Measurements from ENCODE around the gene PAPOLA. TPM values are rescaled to one million over a fixed set of nuclear protein-coding genes. Genes with fewer than 3 reads are reported as not detected.

Gene PAPOLA
- total and polyA plus RNA-seq, 2 experiments from 2014 or later: 97.7 to 151 TPM

DNA sequence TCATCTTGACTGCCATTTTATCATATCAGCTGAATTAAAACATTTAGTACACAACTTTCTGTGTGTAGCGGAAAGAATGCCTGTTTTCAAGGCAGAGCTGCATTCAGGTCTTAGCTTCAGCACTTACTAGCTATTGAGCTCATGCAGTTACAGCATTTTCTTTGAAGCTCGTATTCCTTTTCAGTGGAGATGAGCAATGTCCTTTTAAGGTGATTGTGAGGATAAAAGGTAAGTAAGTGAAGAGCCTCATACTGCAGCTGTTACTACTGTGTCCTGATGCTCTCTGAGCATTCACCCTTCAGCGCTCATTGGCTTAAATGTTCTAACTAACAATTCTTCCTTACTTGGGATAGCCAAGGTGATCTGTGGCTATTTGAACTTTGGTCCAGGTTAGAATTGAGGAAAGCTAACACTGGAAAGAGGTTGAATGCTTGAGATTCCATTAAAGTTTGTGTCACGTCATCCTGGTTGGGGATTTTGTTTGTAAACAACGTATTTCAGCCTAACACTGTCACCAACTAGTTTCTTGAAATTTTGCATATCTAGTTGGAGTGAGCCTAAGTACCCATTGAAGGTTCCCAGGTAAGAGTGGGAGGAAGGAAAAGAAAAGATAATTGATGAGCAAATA lies 71.4 kb downstream of the PAPOLA start:
- 85% methylated on average over 5 of the region's 5 CpGs for WGBS (ENCODE audit: low lambda C conversion rate, missing lambda C conversion rate)
- no peaks in the 10 kb centered on the region for H3K36me3 ChIP-seq (replicated peaks; ENCODE audit: insufficient read depth, low read depth)
- no peak for DNase-seq (ENCODE audit: low spot score)
- H3K27me3 ChIP-seq: no peaks in the 10 kb centered on the region
- H3K79me2 ChIP-seq: no peaks in the 10 kb centered on the region
- TF ChIP-seq, protein P1, sequence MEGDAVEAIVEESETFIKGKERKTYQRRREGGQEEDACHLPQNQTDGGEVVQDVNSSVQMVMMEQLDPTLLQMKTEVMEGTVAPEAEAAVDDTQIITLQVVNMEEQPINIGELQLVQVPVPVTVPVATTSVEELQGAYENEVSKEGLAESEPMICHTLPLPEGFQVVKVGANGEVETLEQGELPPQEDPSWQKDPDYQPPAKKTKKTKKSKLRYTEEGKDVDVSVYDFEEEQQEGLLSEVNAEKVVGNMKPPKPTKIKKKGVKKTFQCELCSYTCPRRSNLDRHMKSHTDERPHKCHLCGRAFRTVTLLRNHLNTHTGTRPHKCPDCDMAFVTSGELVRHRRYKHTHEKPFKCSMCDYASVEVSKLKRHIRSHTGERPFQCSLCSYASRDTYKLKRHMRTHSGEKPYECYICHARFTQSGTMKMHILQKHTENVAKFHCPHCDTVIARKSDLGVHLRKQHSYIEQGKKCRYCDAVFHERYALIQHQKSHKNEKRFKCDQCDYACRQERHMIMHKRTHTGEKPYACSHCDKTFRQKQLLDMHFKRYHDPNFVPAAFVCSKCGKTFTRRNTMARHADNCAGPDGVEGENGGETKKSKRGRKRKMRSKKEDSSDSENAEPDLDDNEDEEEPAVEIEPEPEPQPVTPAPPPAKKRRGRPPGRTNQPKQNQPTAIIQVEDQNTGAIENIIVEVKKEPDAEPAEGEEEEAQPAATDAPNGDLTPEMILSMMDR (IDR thresholded peaks at IDR 0.05; ENCODE audit: poor library complexity): no peak
- no peak for TF ChIP-seq EZH2 (IDR thresholded peaks at IDR 0.05; ENCODE audit: borderline replicate concordance)
- TF ChIP-seq EZH2phosphoT487 (IDR thresholded peaks at IDR 0.05; ENCODE audit: low read depth, severe bottlenecking, unreplicated experiment): no peak
- H3K27ac ChIP-seq: no peak overlapping the region
- no peaks in the 10 kb centered on the region for H3K9me3 ChIP-seq (ENCODE audit: low read depth)
- peaks cover 9% of the 10 kb centered on the region for H3K4me1 ChIP-seq (ENCODE audit: insufficient read depth)
- H2AFZ ChIP-seq: no peak overlapping the region
- no peak overlapping the region for H3K4me3 ChIP-seq
- no peaks in the 10 kb centered on the region for H3K9me2 ChIP-seq (replicated peaks; ENCODE audit: insufficient read depth)
- no peak overlapping the region for H3K4me2 ChIP-seq
- H4K20me1 ChIP-seq (ENCODE audit: insufficient read depth, poor library complexity, severe bottlenecking): peaks cover 6% of the 10 kb centered on the region

GRCh38 chr14:96574171-96574632 lies 72.0 kb downstream of the PAPOLA start:
- no peaks in the 10 kb centered on the region for H3K27me3 ChIP-seq
- no peaks in the 10 kb centered on the region for H3K36me3 ChIP-seq (replicated peaks; ENCODE audit: insufficient read depth, low read depth)
- DNase-seq (ENCODE audit: low spot score): no peak
- no peak overlapping the region for H3K4me3 ChIP-seq
- H3K9me2 ChIP-seq (replicated peaks; ENCODE audit: insufficient read depth): no peaks in the 10 kb centered on the region
- peaks cover 6% of the 10 kb centered on the region for H4K20me1 ChIP-seq (ENCODE audit: insufficient read depth, poor library complexity, severe bottlenecking)
- H2AFZ ChIP-seq: no peak overlapping the region
- H3K27ac ChIP-seq: no peak overlapping the region
- no peak for TF ChIP-seq EZH2 (IDR thresholded peaks at IDR 0.05; ENCODE audit: borderline replicate concordance)
- no peak for TF ChIP-seq EZH2phosphoT487 (IDR thresholded peaks at IDR 0.05; ENCODE audit: low read depth, severe bottlenecking, unreplicated experiment)
- no peak overlapping the region for H3K4me2 ChIP-seq
- H3K79me2 ChIP-seq: no peaks in the 10 kb centered on the region
- peaks cover 9% of the 10 kb centered on the region for H3K4me1 ChIP-seq (ENCODE audit: insufficient read depth)
- 76% methylated on average over 2 of the region's 2 CpGs for WGBS (ENCODE audit: low lambda C conversion rate, missing lambda C conversion rate)
- no peaks in the 10 kb centered on the region for H3K9me3 ChIP-seq (ENCODE audit: low read depth)

DNA sequence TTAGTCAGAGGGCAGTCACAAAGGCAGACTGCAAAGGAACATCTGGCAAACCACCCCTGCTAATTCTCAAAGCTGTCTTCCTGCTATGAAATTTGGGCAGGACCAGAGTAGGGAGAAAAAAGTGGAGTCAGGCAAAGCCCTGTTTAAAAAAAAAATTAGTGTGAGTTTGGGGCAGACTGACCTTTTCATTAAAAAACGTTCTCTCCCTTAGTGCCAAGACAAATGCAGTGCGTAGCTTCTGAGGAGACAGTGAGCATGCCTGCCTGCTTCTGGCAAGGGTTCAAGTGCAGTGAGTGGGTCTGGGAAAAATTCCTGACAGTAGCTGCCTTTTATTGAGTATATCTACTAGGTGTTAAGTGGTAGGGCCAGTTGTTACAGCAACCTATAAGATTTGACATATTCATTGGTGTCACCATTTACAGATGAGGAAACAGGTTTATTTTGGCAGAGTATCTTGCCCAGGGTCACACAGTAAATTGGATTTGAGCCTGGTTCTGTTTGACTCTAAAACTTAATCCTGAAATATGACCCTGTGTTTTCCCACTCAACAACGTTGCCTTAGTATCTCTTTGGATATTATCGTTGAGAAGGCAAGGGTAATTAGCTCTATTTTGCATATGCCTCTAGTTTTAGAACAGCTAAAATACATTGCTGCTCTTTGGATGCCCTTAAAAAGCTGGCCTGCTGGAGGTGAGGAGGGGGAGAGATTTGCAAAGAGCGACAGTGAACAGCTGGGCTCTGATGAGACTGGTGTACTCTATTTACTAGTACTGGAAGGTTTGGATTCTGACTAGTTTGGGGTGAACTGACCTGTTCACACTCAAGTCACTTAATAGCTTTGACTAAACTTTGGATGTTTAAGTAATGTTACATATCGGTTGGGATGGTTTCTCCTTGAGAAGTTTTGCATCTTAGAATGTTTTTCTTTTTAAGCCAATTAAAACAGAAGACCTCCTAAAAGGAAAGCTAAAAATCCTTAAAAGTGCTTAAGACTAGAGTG lies 72.8 kb downstream of the PAPOLA start:
- Histone ChIP-seq H4K20me1 (ENCODE audit: insufficient read depth, poor library complexity, severe bottlenecking) (peaks cover 6% of the 10 kb centered on the region), H3K4me3 (no peak overlapping the region), H3K27me3 (no peaks in the 10 kb centered on the region), H3K79me2 (no peaks in the 10 kb centered on the region), H3K9me3 (ENCODE audit: low read depth) (no peaks in the 10 kb centered on the region), H3K9me2 (replicated peaks; ENCODE audit: insufficient read depth) (no peaks in the 10 kb centered on the region), H3K4me1 (ENCODE audit: insufficient read depth) (peaks cover 9% of the 10 kb centered on the region), H3K36me3 (replicated peaks; ENCODE audit: insufficient read depth, low read depth) (no peaks in the 10 kb centered on the region), H2AFZ (no peak overlapping the region), H3K4me2 (no peak overlapping the region), H3K27ac (no peak overlapping the region)
- 53% methylated on average over 6 of the region's 6 CpGs for WGBS (ENCODE audit: low lambda C conversion rate, missing lambda C conversion rate)
- no peak for DNase-seq (ENCODE audit: low spot score)
- TF ChIP-seq EZH2 (IDR thresholded peaks at IDR 0.05; ENCODE audit: borderline replicate concordance) (no peak), EZH2phosphoT487 (IDR thresholded peaks at IDR 0.05; ENCODE audit: low read depth, severe bottlenecking, unreplicated experiment) (no peak)
- TF ChIP-seq, protein P1 (IDR thresholded peaks at IDR 0.05; ENCODE audit: poor library complexity): no peak
